GM12878 (cell line): Measurements from ENCODE around the gene TNFAIP8L3. TPM values are rescaled to one million over a fixed set of nuclear protein-coding genes. Genes with fewer than 3 reads are reported as not detected.

Experiments used
- ATAC-seq: fragments of 200-7000 bp; cut with Tn5 transposase; 3 replicates; pipeline ENCODE4 v1.9.1; 2020; ENCODE audit warnings: mild to moderate bottlenecking, moderate library complexity
- BruUV-seq: library from RNA; stranded (reverse); fragments of 400-500 nt; replicated peaks from 2 replicates; lab custom pipeline; 2021; lab: Mats Ljungman, UMichigan
- CTCF ChIA-PET: fragments of 300-600 bp; sonication (Branson Sonifier 250); formaldehyde crosslinking; extraction: SDS; loops from one replicate; lab custom pipeline; 2021; ENCODE audit warnings: inconsistent platforms; lab: Yijun Ruan, JAX
- POLR2A ChIA-PET: fragments of 350-600 bp; formaldehyde crosslinking; extraction: SDS; loops from one replicate; lab custom pipeline; 2021; ENCODE audit warnings: inconsistent platforms; lab: Charles Lee
- RAD21 ChIA-PET: fragments of 300-600 bp; sonication (Branson Sonifier 250); formaldehyde crosslinking; loops from one replicate; lab custom pipeline; 2023; ENCODE audit warnings: antibody characterized with exemption; ENCODE audit not compliant: unreplicated experiment; lab: Charles Lee
- SMC1A ChIA-PET: fragments of 300-600 bp; sonication (Branson Sonifier 250); formaldehyde crosslinking; loops from one replicate; lab custom pipeline; 2023; ENCODE audit not compliant: unreplicated experiment, uncharacterized antibody; lab: Charles Lee
- DNase-seq: peaks from one replicate; pipeline ENCODE4 v3.0.0-alpha.2; 2011; ENCODE audit warnings: low read depth, low spot score
- FAIRE-seq: peaks from 3 replicates; lab custom pipeline; 2011; peaks lifted over from hg19 to GRCh38; lab: Jason Lieb, UNC
- H2AFZ ChIP-seq: 2 replicates; pipeline ENCODE4 v1.6.0; 2011; ENCODE audit warnings: low read depth, low read length, control low read depth; ENCODE audit not compliant: control insufficient read depth
- H3K27ac ChIP-seq: 2 replicates; pipeline ENCODE4 v1.5.1; 2011; ENCODE audit warnings: control low read depth; ENCODE audit not compliant: control insufficient read depth, insufficient read depth
- H3K27me3 ChIP-seq, 2 experiments: replicated peaks in 1 of 2; 2 replicates each; pipeline versions ENCODE4 v1.6.0 to v1.6.1; 2011; ENCODE audit warnings: low read length in 1 of 2; ENCODE audit not compliant: control insufficient read depth in 2 of 2, insufficient read depth in 2 of 2
- H3K36me3 ChIP-seq, 2 experiments: 2 replicates each; pipeline ENCODE4 v1.5.1; 2011; ENCODE audit warnings: low read length in 1 of 2; ENCODE audit not compliant: control insufficient read depth in 2 of 2, insufficient read depth in 2 of 2
- H3K4me1 ChIP-seq: 2 replicates; pipeline ENCODE4 v1.6.1; 2011; ENCODE audit warnings: mild to moderate bottlenecking, low read length, moderate library complexity, mixed read lengths; ENCODE audit not compliant: control insufficient read depth, insufficient read depth
- H3K4me2 ChIP-seq: 2 replicates; pipeline ENCODE4 v1.6.0; 2011; ENCODE audit warnings: control low read depth; ENCODE audit not compliant: control insufficient read depth, insufficient read depth
- H3K4me3 ChIP-seq: fragments of 200-600 bp; sonication (generic); 2 replicates; pipeline ENCODE4 v1.5.1; 2016
- H3K79me2 ChIP-seq: 2 replicates; pipeline ENCODE4 v1.6.0; 2011; ENCODE audit warnings: low read length; ENCODE audit not compliant: control insufficient read depth, insufficient read depth
- H3K9ac ChIP-seq: 2 replicates; pipeline ENCODE4 v1.8.0; 2011; ENCODE audit warnings: low read length, control low read depth, mixed read lengths; ENCODE audit not compliant: control insufficient read depth, insufficient read depth
- H3K9me3 ChIP-seq: replicated peaks from 3 replicates; pipeline ENCODE4 v1.5.1; 2011; ENCODE audit warnings: mild to moderate bottlenecking, low read length; ENCODE audit not compliant: control insufficient read depth, insufficient read depth
- H4K20me1 ChIP-seq: 2 replicates; pipeline ENCODE4 v1.6.0; 2011; ENCODE audit not compliant: control insufficient read depth, insufficient read depth
- ASH2L ChIP-seq: fragments of 300-600, 200-600 bp; sonication (generic); IDR thresholded peaks from 2 replicates; pipeline ENCODE4 v1.6.1; 2017; ENCODE audit warnings: low read depth, mild to moderate bottlenecking, borderline replicate concordance
- FOXK2 ChIP-seq: fragments of 450-650 bp; IDR thresholded peaks from 2 replicates; pipeline ENCODE4 v1.6.1; 2017; ENCODE audit warnings: mild to moderate bottlenecking, moderate library complexity
- HCFC1 ChIP-seq: fragments of 150-350 bp; IDR thresholded peaks from 2 replicates; pipeline ENCODE4 v1.6.1; 2014; ENCODE audit warnings: low read length
- IKZF1 ChIP-seq: fragments of 450-650 bp; conservative IDR thresholded peaks from 2 replicates; pipeline ENCODE4 v1.6.1; 2017; ENCODE audit warnings: antibody characterized with exemption, mild to moderate bottlenecking
- IRF3 ChIP-seq: fragments of 450-650 bp; IDR thresholded peaks from 2 replicates; pipeline ENCODE4 v1.6.1; 2014; ENCODE audit warnings: mild to moderate bottlenecking
- JUNB ChIP-seq: IDR thresholded peaks from 2 replicates; pipeline ENCODE4 v1.6.1; 2016; ENCODE audit warnings: antibody characterized with exemption, mild to moderate bottlenecking
- MEF2A ChIP-seq: IDR thresholded peaks from 2 replicates; pipeline ENCODE4 v1.6.1; 2011; ENCODE audit warnings: low read depth, mild to moderate bottlenecking, low read length, moderate library complexity; ENCODE audit not compliant: insufficient read depth
- NBN ChIP-seq: fragments of 450-650 bp; IDR thresholded peaks from 2 replicates; pipeline ENCODE4 v1.6.1; 2016
- USF1 ChIP-seq: IDR thresholded peaks from 2 replicates; pipeline ENCODE4 v1.6.1; 2011; ENCODE audit warnings: borderline replicate concordance, low read depth, mild to moderate bottlenecking, moderate library complexity, mixed read lengths, low read length; ENCODE audit not compliant: insufficient read depth; ENCODE audit errors: extremely low read length
- WGBS: methylation state at CpG from one replicate; pipeline ENCODE4 v1.1.6; 2016; ENCODE audit warnings: low lambda C conversion rate; ENCODE audit not compliant: insufficient replicate concordance, insufficient coverage; ENCODE audit errors: missing lambda C conversion rate; 5-methylcytosine and 5-hydroxymethylcytosine counted together
- in situ Hi-C: fragments of 300-500 bp; cut with MboI; formaldehyde crosslinking; loops from 9 replicates; pipeline ENCODE4 v1.14.3; 2018; ENCODE audit warnings: mixed read lengths
- intact Hi-C: fragments of 100-400 bp; cut with micrococcal nuclease; formaldehyde crosslinking; loops from one replicate; pipeline ENCODE4 v1.14.2; 2022; ENCODE audit not compliant: unreplicated experiment
- polyA plus RNA-seq, 11 experiments: library from polyadenylated mRNA; depleted of rRNA in 4 of 11; unstranded in 6 of 11; stranded (reverse) in 5 of 11; fragments of >200 nt; fragmentation: Nextera tagmentation in 4 of 11; fragmentation: Illumina TruSeq in 1 of 11; extraction: Ambion mirVana in 4 of 11; extraction: Trizol in 1 of 11; gene quantifications; 1 replicate in 1 of 11; 2 replicates in 10 of 11; pipeline versions ENCODE4 v1.2.1 to v1.2.3, GENCODE V29; 2011 to 2016; ENCODE audit warnings: inconsistent platforms in 2 of 11, missing spikeins in 2 of 11, low read depth in 1 of 11
- total RNA-seq, 4 experiments: library from RNA; depleted of rRNA in 3 of 4; stranded (reverse); fragments of >200 nt in 3 of 4; fragmentation: Illumina TruSeq in 1 of 4; extraction: Trizol in 1 of 4; gene quantifications; 2 replicates each; pipeline versions ENCODE4 v1.2.1 to v1.2.3, GENCODE V29; 2013 to 2021
- TF ChIP-seq, protein P1 (sequence below): fragments of 450-650 bp; formaldehyde crosslinking; IDR thresholded peaks from 2 replicates; pipeline ENCODE4 v1.5.0; 2022; ENCODE audit warnings: mild to moderate bottlenecking, missing genetic modification characterization
- TF ChIP-seq, protein P2 (sequence below): fragments of 450-650 bp; formaldehyde crosslinking; IDR thresholded peaks from 2 replicates; pipeline ENCODE4 v1.4.0; 2022; ENCODE audit warnings: mild to moderate bottlenecking, moderate library complexity
- TF ChIP-seq, protein P3 (sequence below): fragments of 450-650 bp; IDR thresholded peaks from 2 replicates; pipeline ENCODE4 v1.6.1; 2017; ENCODE audit warnings: mild to moderate bottlenecking

The TNFAIP8L3 gene
- total and polyA plus RNA-seq, 10 of the 15 experiments (the other 5 are each of a cell fraction or from before 2014, with no cell fraction given), result 0.22 TPM; not detected in 9

GRCh38 chr15:51044037-51044727, 50.5 kb downstream of the TNFAIP8L3 start:
- DNase-seq (no peak), ATAC-seq (no peak), FAIRE-seq (no peak)
- BruUV-seq, result no TSS peak
- Histone ChIP-seq H3K27me3 (no peaks in the 10 kb centered on the region), H3K4me2 (no peak overlapping the region), H2AFZ (no peak overlapping the region), H3K4me3 (no peak overlapping the region), H3K4me1 (peaks cover 3% of the 10 kb centered on the region), H3K79me2 (no peaks in the 10 kb centered on the region), H3K36me3 (no peaks in the 10 kb centered on the region), H3K27ac (no peak overlapping the region), H4K20me1 (no peaks in the 10 kb centered on the region), H3K9me3 (no peaks in the 10 kb centered on the region), H3K9ac (no peak overlapping the region)
- intact Hi-C loops, result no loop called here
- ChIA-PET POLR2A (no interaction called here), RAD21 (no interaction called here), SMC1A (no interaction called here), CTCF (no interaction called here)
- WGBS, result 18% methylated on average over 4 of the region's 4 CpGs
- in situ Hi-C loops, result no loop called here
- TF ChIP-seq NBN (no peak), IRF3 (no peak), FOXK2 (no peak), USF1 (no peak), HCFC1 (no peak), IKZF1 (no peak), MEF2A (no peak), ASH2L (no peak), JUNB (no peak)
- TF ChIP-seq, protein P1, sequence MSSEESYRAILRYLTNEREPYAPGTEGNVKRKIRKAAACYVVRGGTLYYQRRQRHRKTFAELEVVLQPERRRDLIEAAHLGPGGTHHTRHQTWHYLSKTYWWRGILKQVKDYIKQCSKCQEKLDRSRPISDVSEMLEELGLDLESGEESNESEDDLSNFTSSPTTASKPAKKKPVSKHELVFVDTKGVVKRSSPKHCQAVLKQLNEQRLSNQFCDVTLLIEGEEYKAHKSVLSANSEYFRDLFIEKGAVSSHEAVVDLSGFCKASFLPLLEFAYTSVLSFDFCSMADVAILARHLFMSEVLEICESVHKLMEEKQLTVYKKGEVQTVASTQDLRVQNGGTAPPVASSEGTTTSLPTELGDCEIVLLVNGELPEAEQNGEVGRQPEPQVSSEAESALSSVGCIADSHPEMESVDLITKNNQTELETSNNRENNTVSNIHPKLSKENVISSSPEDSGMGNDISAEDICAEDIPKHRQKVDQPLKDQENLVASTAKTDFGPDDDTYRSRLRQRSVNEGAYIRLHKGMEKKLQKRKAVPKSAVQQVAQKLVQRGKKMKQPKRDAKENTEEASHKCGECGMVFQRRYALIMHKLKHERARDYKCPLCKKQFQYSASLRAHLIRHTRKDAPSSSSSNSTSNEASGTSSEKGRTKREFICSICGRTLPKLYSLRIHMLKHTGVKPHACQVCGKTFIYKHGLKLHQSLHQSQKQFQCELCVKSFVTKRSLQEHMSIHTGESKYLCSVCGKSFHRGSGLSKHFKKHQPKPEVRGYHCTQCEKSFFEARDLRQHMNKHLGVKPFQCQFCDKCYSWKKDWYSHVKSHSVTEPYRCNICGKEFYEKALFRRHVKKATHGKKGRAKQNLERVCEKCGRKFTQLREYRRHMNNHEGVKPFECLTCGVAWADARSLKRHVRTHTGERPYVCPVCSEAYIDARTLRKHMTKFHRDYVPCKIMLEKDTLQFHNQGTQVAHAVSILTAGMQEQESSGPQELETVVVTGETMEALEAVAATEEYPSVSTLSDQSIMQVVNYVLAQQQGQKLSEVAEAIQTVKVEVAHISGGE, result no peak
- TF ChIP-seq, protein P2, sequence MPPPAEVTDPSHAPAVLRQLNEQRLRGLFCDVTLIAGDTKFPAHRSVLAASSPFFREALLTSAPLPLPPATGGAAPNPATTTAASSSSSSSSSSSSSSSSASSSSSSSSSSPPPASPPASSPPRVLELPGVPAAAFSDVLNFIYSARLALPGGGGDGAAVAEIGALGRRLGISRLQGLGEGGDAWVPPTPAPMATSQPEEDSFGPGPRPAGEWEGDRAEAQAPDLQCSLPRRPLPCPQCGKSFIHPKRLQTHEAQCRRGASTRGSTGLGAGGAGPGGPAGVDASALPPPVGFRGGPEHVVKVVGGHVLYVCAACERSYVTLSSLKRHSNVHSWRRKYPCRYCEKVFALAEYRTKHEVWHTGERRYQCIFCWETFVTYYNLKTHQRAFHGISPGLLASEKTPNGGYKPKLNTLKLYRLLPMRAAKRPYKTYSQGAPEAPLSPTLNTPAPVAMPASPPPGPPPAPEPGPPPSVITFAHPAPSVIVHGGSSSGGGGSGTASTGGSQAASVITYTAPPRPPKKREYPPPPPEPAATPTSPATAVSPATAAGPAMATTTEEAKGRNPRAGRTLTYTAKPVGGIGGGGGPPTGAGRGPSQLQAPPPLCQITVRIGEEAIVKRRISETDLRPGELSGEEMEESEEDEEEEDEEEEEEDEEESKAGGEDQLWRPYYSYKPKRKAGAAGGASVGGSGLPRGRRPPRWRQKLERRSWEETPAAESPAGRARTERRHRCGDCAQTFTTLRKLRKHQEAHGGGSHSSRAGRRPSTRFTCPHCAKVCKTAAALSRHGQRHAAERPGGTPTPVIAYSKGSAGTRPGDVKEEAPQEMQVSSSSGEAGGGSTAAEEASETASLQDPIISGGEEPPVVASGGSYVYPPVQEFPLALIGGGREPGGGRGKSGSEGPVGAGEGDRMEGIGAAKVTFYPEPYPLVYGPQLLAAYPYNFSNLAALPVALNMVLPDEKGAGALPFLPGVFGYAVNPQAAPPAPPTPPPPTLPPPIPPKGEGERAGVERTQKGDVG, result no peak
- TF ChIP-seq, protein P3, sequence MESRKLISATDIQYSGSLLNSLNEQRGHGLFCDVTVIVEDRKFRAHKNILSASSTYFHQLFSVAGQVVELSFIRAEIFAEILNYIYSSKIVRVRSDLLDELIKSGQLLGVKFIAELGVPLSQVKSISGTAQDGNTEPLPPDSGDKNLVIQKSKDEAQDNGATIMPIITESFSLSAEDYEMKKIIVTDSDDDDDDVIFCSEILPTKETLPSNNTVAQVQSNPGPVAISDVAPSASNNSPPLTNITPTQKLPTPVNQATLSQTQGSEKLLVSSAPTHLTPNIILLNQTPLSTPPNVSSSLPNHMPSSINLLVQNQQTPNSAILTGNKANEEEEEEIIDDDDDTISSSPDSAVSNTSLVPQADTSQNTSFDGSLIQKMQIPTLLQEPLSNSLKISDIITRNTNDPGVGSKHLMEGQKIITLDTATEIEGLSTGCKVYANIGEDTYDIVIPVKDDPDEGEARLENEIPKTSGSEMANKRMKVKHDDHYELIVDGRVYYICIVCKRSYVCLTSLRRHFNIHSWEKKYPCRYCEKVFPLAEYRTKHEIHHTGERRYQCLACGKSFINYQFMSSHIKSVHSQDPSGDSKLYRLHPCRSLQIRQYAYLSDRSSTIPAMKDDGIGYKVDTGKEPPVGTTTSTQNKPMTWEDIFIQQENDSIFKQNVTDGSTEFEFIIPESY, result no peak
